Measurements from ENCODE around the gene BLVRA.

The BLVRA gene

GRCh38 chr7:43825391-43825808 is 66.9 kb downstream of the BLVRA start:
- TF ChIP-seq YY1 (IDR thresholded peaks at IDR 0.05; ENCODE audit: low read depth) (no peak), NFIC (IDR thresholded peaks at IDR 0.05) (no peak), TAF1 (IDR thresholded peaks at IDR 0.05; ENCODE audit: low read depth) (no peak), CREB1 (IDR thresholded peaks at IDR 0.05; ENCODE audit: low read depth) (no peak), EP300 (IDR thresholded peaks at IDR 0.05; ENCODE audit: borderline replicate concordance) (no peak)
- TF ChIP-seq, protein P1, sequence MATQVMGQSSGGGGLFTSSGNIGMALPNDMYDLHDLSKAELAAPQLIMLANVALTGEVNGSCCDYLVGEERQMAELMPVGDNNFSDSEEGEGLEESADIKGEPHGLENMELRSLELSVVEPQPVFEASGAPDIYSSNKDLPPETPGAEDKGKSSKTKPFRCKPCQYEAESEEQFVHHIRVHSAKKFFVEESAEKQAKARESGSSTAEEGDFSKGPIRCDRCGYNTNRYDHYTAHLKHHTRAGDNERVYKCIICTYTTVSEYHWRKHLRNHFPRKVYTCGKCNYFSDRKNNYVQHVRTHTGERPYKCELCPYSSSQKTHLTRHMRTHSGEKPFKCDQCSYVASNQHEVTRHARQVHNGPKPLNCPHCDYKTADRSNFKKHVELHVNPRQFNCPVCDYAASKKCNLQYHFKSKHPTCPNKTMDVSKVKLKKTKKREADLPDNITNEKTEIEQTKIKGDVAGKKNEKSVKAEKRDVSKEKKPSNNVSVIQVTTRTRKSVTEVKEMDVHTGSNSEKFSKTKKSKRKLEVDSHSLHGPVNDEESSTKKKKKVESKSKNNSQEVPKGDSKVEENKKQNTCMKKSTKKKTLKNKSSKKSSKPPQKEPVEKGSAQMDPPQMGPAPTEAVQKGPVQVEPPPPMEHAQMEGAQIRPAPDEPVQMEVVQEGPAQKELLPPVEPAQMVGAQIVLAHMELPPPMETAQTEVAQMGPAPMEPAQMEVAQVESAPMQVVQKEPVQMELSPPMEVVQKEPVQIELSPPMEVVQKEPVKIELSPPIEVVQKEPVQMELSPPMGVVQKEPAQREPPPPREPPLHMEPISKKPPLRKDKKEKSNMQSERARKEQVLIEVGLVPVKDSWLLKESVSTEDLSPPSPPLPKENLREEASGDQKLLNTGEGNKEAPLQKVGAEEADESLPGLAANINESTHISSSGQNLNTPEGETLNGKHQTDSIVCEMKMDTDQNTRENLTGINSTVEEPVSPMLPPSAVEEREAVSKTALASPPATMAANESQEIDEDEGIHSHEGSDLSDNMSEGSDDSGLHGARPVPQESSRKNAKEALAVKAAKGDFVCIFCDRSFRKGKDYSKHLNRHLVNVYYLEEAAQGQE (IDR thresholded peaks at IDR 0.05; ENCODE audit: low read depth): no peak

DNA sequence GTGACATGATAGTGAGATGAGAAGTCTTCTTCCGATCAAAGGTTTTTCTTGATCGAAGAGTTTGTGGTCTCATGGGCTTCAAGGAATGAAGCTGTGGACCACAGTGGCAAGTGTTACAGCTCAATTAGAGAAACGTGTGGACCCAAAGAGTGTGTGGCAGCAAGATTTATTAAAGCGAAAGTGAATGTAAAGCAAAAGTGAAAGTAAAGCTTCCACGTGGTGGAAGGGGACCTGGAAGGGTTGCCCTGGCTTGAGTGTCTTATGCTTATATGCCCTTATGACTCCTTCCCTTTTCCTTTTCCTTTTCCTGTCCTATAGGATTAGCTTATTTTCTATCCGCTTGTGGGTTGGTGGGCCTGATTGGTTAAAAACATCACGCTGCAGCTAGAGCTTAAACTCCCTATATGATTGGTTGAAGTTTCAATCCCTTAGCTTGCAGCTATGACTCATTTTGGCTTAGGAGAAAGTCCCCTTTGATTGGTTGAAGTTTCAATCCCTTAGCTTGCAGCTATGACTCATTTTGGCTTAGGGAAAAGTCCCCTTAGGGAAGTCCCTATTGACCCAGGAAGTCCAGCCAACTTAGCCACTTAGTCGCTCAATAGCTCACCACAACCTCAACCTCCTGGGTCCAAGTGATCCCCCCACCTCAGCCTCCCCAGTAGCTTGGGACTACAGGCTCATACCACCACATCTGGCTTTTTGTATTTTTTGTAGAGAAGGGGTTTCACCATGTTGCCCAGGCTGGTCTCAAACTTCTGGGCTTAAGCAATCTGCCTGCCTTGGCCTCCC is 76.2 kb downstream of the BLVRA start:
- TF ChIP-seq EGR1 (IDR thresholded peaks at IDR 0.05): no peak

- no peak for TF ChIP-seq ZBTB7A (IDR thresholded peaks at IDR 0.05; ENCODE audit: low read depth)
- no peak for TF ChIP-seq TEAD4 (IDR thresholded peaks at IDR 0.05)
- TF ChIP-seq YY1 (IDR thresholded peaks at IDR 0.05; ENCODE audit: low read depth): no peak
- TF ChIP-seq EGR1 (IDR thresholded peaks at IDR 0.05): no peak
- TF ChIP-seq, protein P1 (IDR thresholded peaks at IDR 0.05; ENCODE audit: low read depth): no peak
- no peak for TF ChIP-seq CEBPB (IDR thresholded peaks at IDR 0.05)
These were observed 79.8 kb downstream of the BLVRA start for GRCh38 chr7:43838201-43838658.

GRCh38 chr7:43843296-43843695 is 84.8 kb downstream of the BLVRA start:
- TF ChIP-seq CEBPB (IDR thresholded peaks at IDR 0.05) (no peak), TEAD4 (IDR thresholded peaks at IDR 0.05) (no peak), TAF1 (IDR thresholded peaks at IDR 0.05; ENCODE audit: low read depth) (no peak), NFIC (IDR thresholded peaks at IDR 0.05) (no peak), RAD21 (IDR thresholded peaks at IDR 0.05; ENCODE audit: low read depth) (no peak), CREB1 (IDR thresholded peaks at IDR 0.05; ENCODE audit: low read depth) (no peak), ZBTB7A (IDR thresholded peaks at IDR 0.05; ENCODE audit: low read depth) (no peak)
- TF ChIP-seq, protein P1 (IDR thresholded peaks at IDR 0.05; ENCODE audit: low read depth): no peak

GRCh38 chr7:43844257-43844656 is 85.8 kb downstream of the BLVRA start:
- TF ChIP-seq TEAD4 (IDR thresholded peaks at IDR 0.05) (no peak), CREB1 (IDR thresholded peaks at IDR 0.05; ENCODE audit: low read depth) (no peak), TAF1 (IDR thresholded peaks at IDR 0.05; ENCODE audit: low read depth) (no peak), EGR1 (IDR thresholded peaks at IDR 0.05) (no peak), YY1 (IDR thresholded peaks at IDR 0.05; ENCODE audit: low read depth) (no peak), RAD21 (IDR thresholded peaks at IDR 0.05; ENCODE audit: low read depth) (no peak), TCF12 (IDR thresholded peaks at IDR 0.05; ENCODE audit: low read depth) (no peak), ZBTB7A (IDR thresholded peaks at IDR 0.05; ENCODE audit: low read depth) (no peak)
- TF ChIP-seq, protein P2, sequence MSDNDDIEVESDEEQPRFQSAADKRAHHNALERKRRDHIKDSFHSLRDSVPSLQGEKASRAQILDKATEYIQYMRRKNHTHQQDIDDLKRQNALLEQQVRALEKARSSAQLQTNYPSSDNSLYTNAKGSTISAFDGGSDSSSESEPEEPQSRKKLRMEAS (IDR thresholded peaks at IDR 0.05): no peak

GRCh38 chr7:43844662-43845061 is 86.2 kb downstream of the BLVRA start:
- no peak for TF ChIP-seq EP300 (IDR thresholded peaks at IDR 0.05; ENCODE audit: borderline replicate concordance)
- no peak for TF ChIP-seq EGR1 (IDR thresholded peaks at IDR 0.05)
- TF ChIP-seq NFIC (IDR thresholded peaks at IDR 0.05): no peak
- no peak for TF ChIP-seq ZBTB7A (IDR thresholded peaks at IDR 0.05; ENCODE audit: low read depth)
- TF ChIP-seq, protein P3, sequence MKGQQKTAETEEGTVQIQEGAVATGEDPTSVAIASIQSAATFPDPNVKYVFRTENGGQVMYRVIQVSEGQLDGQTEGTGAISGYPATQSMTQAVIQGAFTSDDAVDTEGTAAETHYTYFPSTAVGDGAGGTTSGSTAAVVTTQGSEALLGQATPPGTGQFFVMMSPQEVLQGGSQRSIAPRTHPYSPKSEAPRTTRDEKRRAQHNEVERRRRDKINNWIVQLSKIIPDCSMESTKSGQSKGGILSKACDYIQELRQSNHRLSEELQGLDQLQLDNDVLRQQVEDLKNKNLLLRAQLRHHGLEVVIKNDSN (IDR thresholded peaks at IDR 0.05): no peak
- TF ChIP-seq, protein P2 (IDR thresholded peaks at IDR 0.05): no peak
- no peak for TF ChIP-seq TAF1 (IDR thresholded peaks at IDR 0.05; ENCODE audit: low read depth)
- no peak for TF ChIP-seq TEAD4 (IDR thresholded peaks at IDR 0.05)
- TF ChIP-seq CREB1 (IDR thresholded peaks at IDR 0.05; ENCODE audit: low read depth): no peak
- TF ChIP-seq, protein P1 (IDR thresholded peaks at IDR 0.05; ENCODE audit: low read depth): no peak
- no peak for TF ChIP-seq RAD21 (IDR thresholded peaks at IDR 0.05; ENCODE audit: low read depth)
- no peak for TF ChIP-seq CEBPB (IDR thresholded peaks at IDR 0.05)
- no peak for TF ChIP-seq YY1 (IDR thresholded peaks at IDR 0.05; ENCODE audit: low read depth)
- no peak for TF ChIP-seq TCF12 (IDR thresholded peaks at IDR 0.05; ENCODE audit: low read depth)
- no peak for TF ChIP-seq FOXM1 (IDR thresholded peaks at IDR 0.05; ENCODE audit: borderline replicate concordance, low read depth)
